Nephron progenitor cell (in vitro differentiated cells): ENCODE data around the gene SLX4.

ENCODE experiments used
- DNase-seq: peaks from one replicate; pipeline ENCODE4 v3.0.0; 2021
- H3K27ac Mint-ChIP-seq: 2 replicates; pipeline ENCODE4 v1.8.0; 2021; ENCODE audit warnings: mild to moderate bottlenecking, moderate library complexity, mixed read lengths
- H3K27me3 Mint-ChIP-seq: 2 replicates; pipeline ENCODE4 v1.8.0; 2021; ENCODE audit warnings: mild to moderate bottlenecking, low read depth, mixed read lengths; ENCODE audit not compliant: poor library complexity
- H3K36me3 Mint-ChIP-seq: 2 replicates; pipeline ENCODE4 v1.8.0; 2021; ENCODE audit warnings: low read depth, mixed read lengths
- H3K4me1 Mint-ChIP-seq: 2 replicates; pipeline ENCODE4 v1.8.0; 2021; ENCODE audit warnings: mixed read lengths
- H3K4me3 Mint-ChIP-seq: 2 replicates; pipeline ENCODE4 v1.8.0; 2021; ENCODE audit warnings: mild to moderate bottlenecking, moderate library complexity, mixed read lengths
- H3K9me3 Mint-ChIP-seq: 2 replicates; pipeline ENCODE4 v1.8.0; 2021; ENCODE audit warnings: mild to moderate bottlenecking, moderate library complexity, mixed read lengths
- CTCF ChIP-seq: fragments of 200-600 bp; sonication (generic); IDR thresholded peaks from 2 replicates; pipeline ENCODE4 v1.5.0; 2021; ENCODE audit warnings: antibody characterized with exemption

SLX4 gene

DNA sequence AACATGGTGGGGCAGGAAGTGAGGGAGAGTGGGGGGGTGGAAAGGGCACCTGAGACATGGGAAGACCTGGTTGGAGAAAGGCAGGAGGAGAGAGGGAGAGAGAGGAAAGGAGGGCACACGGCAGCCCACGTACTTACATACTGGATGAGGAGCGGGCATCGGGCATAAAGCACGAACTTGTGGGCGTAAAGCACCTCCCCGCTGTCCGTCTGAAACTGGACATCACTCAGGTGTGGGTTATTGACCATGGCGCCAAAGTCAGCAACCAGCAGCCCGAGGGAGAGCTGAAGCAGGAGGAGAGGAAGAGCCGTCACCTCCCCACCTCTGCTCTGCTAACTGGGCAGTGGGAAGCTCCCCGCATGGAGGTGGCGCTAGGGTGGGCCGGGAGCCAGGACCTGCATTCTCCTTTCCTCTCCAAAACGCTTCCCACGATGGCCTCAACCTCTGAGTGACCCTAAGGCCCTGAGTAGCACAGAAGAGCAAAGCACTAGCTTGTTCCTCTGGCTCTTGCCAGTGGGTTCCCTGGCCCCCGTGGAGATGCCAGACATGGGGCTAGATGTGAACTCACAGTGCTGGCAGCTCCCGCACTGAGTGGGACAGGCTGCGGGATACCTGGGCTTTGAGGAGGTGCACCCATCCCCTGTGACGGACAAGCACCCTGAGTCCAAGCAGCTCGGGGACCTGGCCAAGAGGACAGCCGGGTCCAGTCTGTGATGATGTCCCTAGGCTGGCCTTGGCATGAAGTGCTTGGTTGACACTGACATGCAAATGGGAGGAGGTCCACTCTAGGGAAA is 16.9 kb downstream of the SLX4 start:
- no peaks in the 10 kb centered on the region for H3K27me3 Mint-ChIP-seq
- no peak overlapping the region for H3K27ac Mint-ChIP-seq
- peaks cover 63% of the 10 kb centered on the region for H3K36me3 Mint-ChIP-seq
- no peak for DNase-seq
- TF ChIP-seq CTCF: no peak
- H3K4me1 Mint-ChIP-seq: no peaks in the 10 kb centered on the region
- peaks cover 9% of the 10 kb centered on the region for H3K9me3 Mint-ChIP-seq
- H3K4me3 Mint-ChIP-seq: no peak overlapping the region

DNA sequence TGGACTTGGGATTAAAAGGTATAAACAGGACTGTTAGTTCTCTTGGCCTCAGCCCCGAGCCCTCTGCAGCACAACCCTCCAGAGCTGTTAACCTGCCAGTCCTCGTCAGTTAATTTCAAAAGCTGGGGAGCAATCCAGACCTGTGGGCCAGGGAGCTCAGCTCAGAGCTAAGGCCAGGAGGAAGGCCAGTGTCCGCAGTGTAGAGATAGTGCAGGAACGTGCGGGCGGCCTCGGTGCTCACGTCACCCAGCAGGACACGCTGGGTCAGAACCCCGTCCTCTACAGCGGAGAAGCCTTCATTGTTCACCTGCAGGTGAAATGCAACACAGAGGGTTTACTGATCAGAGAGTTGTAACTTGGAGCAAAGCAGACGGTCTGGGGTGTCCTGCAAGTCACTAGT is 18.8 kb downstream of the SLX4 start:
- no peak for DNase-seq
- Mint-ChIP-seq H3K36me3 (peaks cover 53% of the 10 kb centered on the region), H3K27me3 (no peaks in the 10 kb centered on the region), H3K4me1 (peaks cover 5% of the 10 kb centered on the region), H3K9me3 (no peaks in the 10 kb centered on the region), H3K4me3 (no peak overlapping the region), H3K27ac (no peak overlapping the region)
- no peak for TF ChIP-seq CTCF

- no peaks in the 10 kb centered on the region for H3K27me3 Mint-ChIP-seq
- no peak overlapping the region for H3K4me3 Mint-ChIP-seq
- H3K9me3 Mint-ChIP-seq: no peaks in the 10 kb centered on the region
- no peak overlapping the region for H3K27ac Mint-ChIP-seq
- peaks cover 6% of the 10 kb centered on the region for H3K4me1 Mint-ChIP-seq
- TF ChIP-seq CTCF: no peak
- peaks cover 50% of the 10 kb centered on the region for H3K36me3 Mint-ChIP-seq
- DNase-seq: no peak
These were observed 19.4 kb downstream of the SLX4 start for GRCh38 chr16:3591991-3592390.

DNA sequence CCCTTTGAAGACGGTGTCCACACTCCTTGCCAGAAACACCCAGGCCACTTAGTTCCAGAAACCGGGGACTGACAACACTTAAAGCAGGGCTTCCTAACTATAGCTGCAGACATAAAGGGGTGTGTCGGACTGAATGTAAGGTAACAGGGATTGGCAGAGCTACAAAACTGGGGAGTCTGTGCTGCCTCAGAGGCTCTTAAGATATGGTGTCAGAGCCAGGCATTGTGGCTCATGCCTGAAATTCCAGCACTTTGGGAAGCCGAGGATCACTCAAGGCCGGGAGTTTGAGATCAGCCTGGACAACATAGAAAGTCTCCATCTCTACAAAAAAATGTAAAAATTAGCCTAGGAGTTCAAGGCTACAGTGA is 20.0 kb downstream of the SLX4 start:
- H3K4me3 Mint-ChIP-seq: no peak overlapping the region
- TF ChIP-seq CTCF: no peak
- no peak overlapping the region for H3K27ac Mint-ChIP-seq
- peaks cover 54% of the 10 kb centered on the region for H3K36me3 Mint-ChIP-seq
- no peak for DNase-seq
- H3K9me3 Mint-ChIP-seq: no peaks in the 10 kb centered on the region
- H3K4me1 Mint-ChIP-seq: peaks cover 10% of the 10 kb centered on the region
- no peaks in the 10 kb centered on the region for H3K27me3 Mint-ChIP-seq

- DNase-seq: no peak
- Mint-ChIP-seq H3K27me3 (no peaks in the 10 kb centered on the region), H3K36me3 (peaks cover 58% of the 10 kb centered on the region), H3K4me1 (peaks cover 10% of the 10 kb centered on the region), H3K9me3 (no peaks in the 10 kb centered on the region), H3K4me3 (no peak overlapping the region), H3K27ac (no peak overlapping the region)
- TF ChIP-seq CTCF: no peak
These were observed 20.5 kb downstream of the SLX4 start for GRCh38 chr16:3590736-3591435.
